ENCODE data around the gene LARP4B.

The LARP4B gene

DNA sequence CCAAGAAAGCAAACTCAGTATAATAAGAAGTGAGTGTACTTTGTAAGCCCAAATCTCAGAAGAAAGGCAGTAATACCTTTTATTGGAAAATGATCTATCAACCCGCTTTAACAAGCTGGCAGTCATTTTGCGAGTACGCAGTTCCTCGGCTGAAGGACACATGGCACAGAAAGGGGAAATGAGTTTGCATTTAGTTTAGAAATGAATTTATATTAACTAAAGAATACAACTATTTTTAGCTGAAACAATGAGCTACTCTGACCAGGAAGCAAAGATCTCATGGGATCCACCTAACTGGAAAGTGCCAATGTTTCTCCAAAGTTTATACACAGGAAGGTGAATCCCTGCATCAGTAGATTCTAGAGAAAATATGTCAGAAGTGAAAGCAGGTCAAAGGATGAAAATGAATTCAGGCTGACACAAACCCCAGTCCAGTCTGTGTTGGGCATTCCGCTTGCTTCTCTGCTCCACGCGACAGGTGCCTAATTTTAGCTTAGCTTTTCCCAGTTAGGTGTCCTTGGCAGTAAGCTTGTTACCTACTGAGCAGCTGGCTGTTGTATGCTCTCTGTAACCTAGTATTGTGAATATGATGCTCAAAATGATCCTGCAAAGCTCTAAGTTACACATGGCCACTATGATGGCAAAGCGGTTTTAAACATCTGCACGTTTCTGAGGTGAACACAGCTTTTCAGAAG, 112.8 kb downstream of the LARP4B start:
- Histone ChIP-seq H3K79me2 (ENCODE audit: control insufficient read depth, low read length) (peaks cover 9% of the 10 kb centered on the region; the same call in 1 of the 2 replicates), H3K27ac (ENCODE audit: low read depth, low read length) (no peak overlapping the region), H4K20me1 (ENCODE audit: control insufficient read depth, insufficient read depth, low read depth, low read length) (peaks cover 2% of the 10 kb centered on the region; the same call in 1 of the 2 replicates), H3K36me3 (ENCODE audit: control insufficient read depth, low read length) (peaks cover 93% of the 10 kb centered on the region), H3K9me3 (ENCODE audit: control insufficient read depth, insufficient read depth, low read length) (no peaks in the 10 kb centered on the region), H3K4me3 (ENCODE audit: low read length) (no peak overlapping the region), H3K4me1 (ENCODE audit: control insufficient read depth, low read length) (peaks cover 12% of the 10 kb centered on the region), H3K4me2 (ENCODE audit: low read length) (no peak overlapping the region), H3F3A (ENCODE audit: control insufficient read depth, insufficient read depth) (no peaks in the 10 kb centered on the region), H3K9me2 (replicated peaks; ENCODE audit: control insufficient read depth, low read length) (no peaks in the 10 kb centered on the region), H3K27me3 (ENCODE audit: control insufficient read depth, low read length) (no peaks in the 10 kb centered on the region)
- TF ChIP-seq, protein P1, sequence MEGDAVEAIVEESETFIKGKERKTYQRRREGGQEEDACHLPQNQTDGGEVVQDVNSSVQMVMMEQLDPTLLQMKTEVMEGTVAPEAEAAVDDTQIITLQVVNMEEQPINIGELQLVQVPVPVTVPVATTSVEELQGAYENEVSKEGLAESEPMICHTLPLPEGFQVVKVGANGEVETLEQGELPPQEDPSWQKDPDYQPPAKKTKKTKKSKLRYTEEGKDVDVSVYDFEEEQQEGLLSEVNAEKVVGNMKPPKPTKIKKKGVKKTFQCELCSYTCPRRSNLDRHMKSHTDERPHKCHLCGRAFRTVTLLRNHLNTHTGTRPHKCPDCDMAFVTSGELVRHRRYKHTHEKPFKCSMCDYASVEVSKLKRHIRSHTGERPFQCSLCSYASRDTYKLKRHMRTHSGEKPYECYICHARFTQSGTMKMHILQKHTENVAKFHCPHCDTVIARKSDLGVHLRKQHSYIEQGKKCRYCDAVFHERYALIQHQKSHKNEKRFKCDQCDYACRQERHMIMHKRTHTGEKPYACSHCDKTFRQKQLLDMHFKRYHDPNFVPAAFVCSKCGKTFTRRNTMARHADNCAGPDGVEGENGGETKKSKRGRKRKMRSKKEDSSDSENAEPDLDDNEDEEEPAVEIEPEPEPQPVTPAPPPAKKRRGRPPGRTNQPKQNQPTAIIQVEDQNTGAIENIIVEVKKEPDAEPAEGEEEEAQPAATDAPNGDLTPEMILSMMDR (IDR thresholded peaks at IDR 0.05; ENCODE audit: low read depth, low read length, poor library complexity, severe bottlenecking), result no peak
- no peak for TF ChIP-seq EZH2phosphoT487 (IDR thresholded peaks at IDR 0.05; ENCODE audit: borderline replicate concordance, low read length)

DNA sequence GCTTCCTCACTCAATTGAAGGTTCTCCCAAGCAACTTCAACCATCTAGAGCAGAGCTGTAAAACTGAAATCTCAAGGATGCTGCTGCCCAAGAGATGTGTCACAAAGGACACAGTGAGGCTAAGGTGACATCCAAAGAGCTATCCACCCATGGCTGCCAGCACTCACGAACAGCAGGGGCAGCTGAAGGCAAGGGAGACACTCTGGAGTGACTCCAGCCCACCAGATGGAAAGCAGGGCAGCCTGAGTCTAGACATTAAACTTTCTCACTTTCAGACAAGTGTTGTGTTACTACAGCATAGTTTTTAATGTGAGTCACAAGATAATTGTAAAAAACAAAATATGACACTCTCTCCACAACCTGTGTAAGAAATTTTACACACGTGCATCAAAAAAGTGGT, 113.5 kb downstream of the LARP4B start:
- no peak overlapping the region for H3K27ac ChIP-seq (ENCODE audit: low read depth, low read length)
- H3K9me2 ChIP-seq (replicated peaks; ENCODE audit: control insufficient read depth, low read length), result no peaks in the 10 kb centered on the region
- H3K4me1 ChIP-seq (ENCODE audit: control insufficient read depth, low read length), result peaks cover 5% of the 10 kb centered on the region
- peaks cover 2% of the 10 kb centered on the region; the same call in 1 of the 2 replicates for H4K20me1 ChIP-seq (ENCODE audit: control insufficient read depth, insufficient read depth, low read depth, low read length)
- H3K9me3 ChIP-seq (ENCODE audit: control insufficient read depth, insufficient read depth, low read length), result no peaks in the 10 kb centered on the region
- no peak for TF ChIP-seq EZH2phosphoT487 (IDR thresholded peaks at IDR 0.05; ENCODE audit: borderline replicate concordance, low read length)
- TF ChIP-seq, protein P1 (IDR thresholded peaks at IDR 0.05; ENCODE audit: low read depth, low read length, poor library complexity, severe bottlenecking), result no peak
- no peak overlapping the region for H3K4me3 ChIP-seq (ENCODE audit: low read length)
- H3F3A ChIP-seq (ENCODE audit: control insufficient read depth, insufficient read depth), result no peaks in the 10 kb centered on the region
- peaks cover 93% of the 10 kb centered on the region for H3K36me3 ChIP-seq (ENCODE audit: control insufficient read depth, low read length)
- no peak overlapping the region for H3K4me2 ChIP-seq (ENCODE audit: low read length)
- H3K79me2 ChIP-seq (ENCODE audit: control insufficient read depth, low read length), result peaks cover 3% of the 10 kb centered on the region; the same call in 1 of the 2 replicates
- no peaks in the 10 kb centered on the region for H3K27me3 ChIP-seq (ENCODE audit: control insufficient read depth, low read length)

DNA sequence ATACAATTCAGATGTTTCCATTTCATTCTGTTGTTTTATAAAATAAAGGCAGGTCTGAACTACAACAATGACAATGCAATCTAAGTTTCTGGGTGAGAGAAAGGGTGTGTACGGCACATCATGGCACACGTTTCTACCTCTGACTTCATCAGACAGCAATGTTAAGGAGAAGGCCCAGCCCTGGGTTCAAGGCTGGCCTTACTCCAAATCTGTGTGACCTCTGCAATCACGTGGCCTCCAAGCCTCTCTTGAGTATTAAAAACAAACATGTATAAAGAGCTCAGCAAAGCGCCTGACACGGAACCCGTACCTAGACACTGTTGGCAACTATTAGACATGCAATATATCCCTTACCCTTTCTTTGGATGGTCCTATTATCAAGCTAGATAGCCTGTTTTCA, 114.1 kb downstream of the LARP4B start:
- H3K4me2 ChIP-seq (ENCODE audit: low read length), result no peak overlapping the region
- no peak overlapping the region for H3K4me3 ChIP-seq (ENCODE audit: low read length)
- H3K79me2 ChIP-seq (ENCODE audit: control insufficient read depth, low read length), result no peaks in the 10 kb centered on the region
- H3K36me3 ChIP-seq (ENCODE audit: control insufficient read depth, low read length), result peaks cover 93% of the 10 kb centered on the region
- no peaks in the 10 kb centered on the region for H3K9me3 ChIP-seq (ENCODE audit: control insufficient read depth, insufficient read depth, low read length)
- no peaks in the 10 kb centered on the region for H3F3A ChIP-seq (ENCODE audit: control insufficient read depth, insufficient read depth)
- no peak overlapping the region for H3K27ac ChIP-seq (ENCODE audit: low read depth, low read length)
- no peaks in the 10 kb centered on the region for H3K4me1 ChIP-seq (ENCODE audit: control insufficient read depth, low read length)
- H3K27me3 ChIP-seq (ENCODE audit: control insufficient read depth, low read length), result no peaks in the 10 kb centered on the region
- H3K9me2 ChIP-seq (replicated peaks; ENCODE audit: control insufficient read depth, low read length), result no peaks in the 10 kb centered on the region
- TF ChIP-seq, protein P1 (IDR thresholded peaks at IDR 0.05; ENCODE audit: low read depth, low read length, poor library complexity, severe bottlenecking), result no peak
- TF ChIP-seq EZH2phosphoT487 (IDR thresholded peaks at IDR 0.05; ENCODE audit: borderline replicate concordance, low read length), result no peak
- peaks cover 2% of the 10 kb centered on the region; the same call in 1 of the 2 replicates for H4K20me1 ChIP-seq (ENCODE audit: control insufficient read depth, insufficient read depth, low read depth, low read length)

Data from DOHH2 (cell line).